Fibroblast of lung (primary cell): ENCODE data around the gene FAM184B.

Experiments
- CTCF ChIP-seq, 2 donors: IDR thresholded peaks in 1 of 2; conservative IDR thresholded peaks in 1 of 2; 1 replicate in 1 of 2; 2 replicates in 1 of 2; pipeline ENCODE4 v1.5.1; 2011 to 2012; ENCODE audit warnings: low read length in 2 of 2, control low read depth in 1 of 2, inconsistent platforms in 1 of 2, low read depth in 1 of 2, mild to moderate bottlenecking in 1 of 2
- EZH2 ChIP-seq: IDR thresholded peaks from 2 replicates; pipeline ENCODE4 v1.5.1; 2012; ENCODE audit warnings: low read length, control low read depth, mild to moderate bottlenecking; ENCODE audit errors: missing control alignments

GRCh38 chr4:17580969-17581368, 200.5 kb downstream of the FAM184B start:
- TF ChIP-seq EZH2 (no peak), CTCF (conservative IDR thresholded peaks at IDR 0.05 in 1 of 2, IDR thresholded peaks at IDR 0.05 in 1 of 2; ENCODE audit: low read depth in 1 of 2, low read length in 2 of 2) (no peak)
